Natural killer cell (primary cell): ENCODE results near the gene TMEM114. TPM values are rescaled to one million over a fixed set of nuclear protein-coding genes. Genes with fewer than 3 reads are reported as not detected.

Experiments
- ATAC-seq, 3 donors: fragments of 150-1000 bp in 2 of 3; fragments of 200-7000 bp in 1 of 3; cut with Tn5 transposase; 1 replicate in 1 of 3; 2 replicates in 2 of 3; pipeline ENCODE4 v1.10.0; 2021; ENCODE audit warnings: mild to moderate bottlenecking in 2 of 3, moderate library complexity in 2 of 3
- DNase-seq, 2 donors: peaks; one replicate each; pipeline versions ENCODE4 v3.0.0 to v3.0.0-alpha.2; 2013 to 2021; ENCODE audit warnings: mixed read lengths in 1 of 2
- H3K27ac ChIP-seq: one replicate; pipeline ENCODE4 v1.5.1; 2013; ENCODE audit warnings: mild to moderate bottlenecking, low read length
- H3K27me3 ChIP-seq: one replicate; pipeline ENCODE4 v1.6.1; 2013; ENCODE audit warnings: low read length; ENCODE audit not compliant: control insufficient read depth, insufficient read depth
- H3K36me3 ChIP-seq: one replicate; pipeline ENCODE4 v1.6.1; 2013; ENCODE audit warnings: low read length; ENCODE audit not compliant: control insufficient read depth, insufficient read depth
- H3K4me1 ChIP-seq: one replicate; pipeline ENCODE4 v1.6.1; 2013; ENCODE audit warnings: low read length; ENCODE audit not compliant: control insufficient read depth, insufficient read depth
- H3K4me3 ChIP-seq: one replicate; pipeline ENCODE4 v1.5.1; 2013; ENCODE audit warnings: low read length
- H3K9me3 ChIP-seq: one replicate; pipeline ENCODE4 v1.6.1; 2013; ENCODE audit warnings: low read length; ENCODE audit not compliant: control insufficient read depth, insufficient read depth
- H3K27ac Mint-ChIP-seq, 2 donors: one replicate each; pipeline ENCODE4 v1.8.0; 2022; ENCODE audit warnings: mild to moderate bottlenecking in 2 of 2, mixed read lengths in 2 of 2, moderate library complexity in 1 of 2
- H3K27me3 Mint-ChIP-seq, 2 donors: one replicate each; pipeline ENCODE4 v1.8.0; 2022; ENCODE audit warnings: low read depth in 2 of 2, mixed read lengths in 2 of 2
- H3K36me3 Mint-ChIP-seq: one replicate; pipeline ENCODE4 v1.8.0; 2022; ENCODE audit warnings: mixed read lengths
- H3K4me1 Mint-ChIP-seq, 2 donors: one replicate each; pipeline ENCODE4 v1.8.0; 2022; ENCODE audit warnings: mixed read lengths in 2 of 2
- H3K4me3 Mint-ChIP-seq: one replicate; pipeline ENCODE4 v1.8.0; 2022; ENCODE audit warnings: mild to moderate bottlenecking, moderate library complexity, mixed read lengths
- H3K9me3 Mint-ChIP-seq, 2 donors: one replicate each; pipeline ENCODE4 v1.8.0; 2022; ENCODE audit warnings: mixed read lengths in 2 of 2
- WGBS: methylation state at CpG from one replicate; pipeline ENCODE4 v1.1.7; 2013; ENCODE audit warnings: missing lambda C conversion rate; ENCODE audit not compliant: insufficient coverage; 5-methylcytosine and 5-hydroxymethylcytosine counted together
- intact Hi-C: fragments of 100-400 bp; cut with micrococcal nuclease; formaldehyde crosslinking; loops from one replicate; pipeline ENCODE4 v1.14.2; 2022
- total RNA-seq, 4 donors: library from RNA; stranded (reverse); fragments of 120-200 nt in 1 of 4; gene quantifications; one replicate each; pipeline versions ENCODE4 v1.2.3 to v1.2.4, GENCODE V29; 2013 to 2022
- TF ChIP-seq, protein P1 (sequence below): fragments of 200-600 bp; IDR thresholded peaks from one replicate; pipeline ENCODE4 v1.8.0; 2022; ENCODE audit warnings: antibody characterized with exemption

The TMEM114 gene
- total RNA-seq, 3 donors from 2014 or later (not counting 1 experiment from before 2014, with no cell fraction given) = not detected

DNA sequence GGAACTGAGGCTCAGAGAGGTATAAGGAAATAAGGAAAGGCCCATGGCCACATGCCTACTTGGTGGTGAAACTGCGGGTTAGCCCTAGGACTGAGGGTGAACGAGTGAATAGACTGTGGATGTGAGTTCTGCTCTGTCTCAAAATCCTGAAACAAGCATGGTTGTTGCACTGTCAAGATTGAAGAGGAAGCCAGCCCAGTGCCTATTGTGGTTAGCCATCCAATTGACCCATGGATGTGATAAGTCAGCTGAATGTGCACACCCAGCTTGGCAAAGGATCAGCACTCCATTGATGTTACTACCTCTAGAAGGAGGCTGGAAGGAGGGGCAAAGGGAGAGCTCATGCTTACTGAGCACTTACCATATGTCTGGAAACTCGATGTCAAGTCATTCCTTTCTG, 4.5 kb downstream of the TMEM114 start:
- no peaks in the 10 kb centered on the region for H3K9me3 ChIP-seq
- H3K4me1 ChIP-seq = no peaks in the 10 kb centered on the region
- TF ChIP-seq, protein P1, sequence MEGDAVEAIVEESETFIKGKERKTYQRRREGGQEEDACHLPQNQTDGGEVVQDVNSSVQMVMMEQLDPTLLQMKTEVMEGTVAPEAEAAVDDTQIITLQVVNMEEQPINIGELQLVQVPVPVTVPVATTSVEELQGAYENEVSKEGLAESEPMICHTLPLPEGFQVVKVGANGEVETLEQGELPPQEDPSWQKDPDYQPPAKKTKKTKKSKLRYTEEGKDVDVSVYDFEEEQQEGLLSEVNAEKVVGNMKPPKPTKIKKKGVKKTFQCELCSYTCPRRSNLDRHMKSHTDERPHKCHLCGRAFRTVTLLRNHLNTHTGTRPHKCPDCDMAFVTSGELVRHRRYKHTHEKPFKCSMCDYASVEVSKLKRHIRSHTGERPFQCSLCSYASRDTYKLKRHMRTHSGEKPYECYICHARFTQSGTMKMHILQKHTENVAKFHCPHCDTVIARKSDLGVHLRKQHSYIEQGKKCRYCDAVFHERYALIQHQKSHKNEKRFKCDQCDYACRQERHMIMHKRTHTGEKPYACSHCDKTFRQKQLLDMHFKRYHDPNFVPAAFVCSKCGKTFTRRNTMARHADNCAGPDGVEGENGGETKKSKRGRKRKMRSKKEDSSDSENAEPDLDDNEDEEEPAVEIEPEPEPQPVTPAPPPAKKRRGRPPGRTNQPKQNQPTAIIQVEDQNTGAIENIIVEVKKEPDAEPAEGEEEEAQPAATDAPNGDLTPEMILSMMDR = no peak
- H3K4me3 ChIP-seq = no peak overlapping the region
- H3K4me3 Mint-ChIP-seq = no peak overlapping the region
- no peaks in the 10 kb centered on the region for H3K9me3 Mint-ChIP-seq
- no peak overlapping the region for H3K27ac ChIP-seq
- no peak overlapping the region for H3K27ac Mint-ChIP-seq
- H3K4me1 Mint-ChIP-seq = peaks cover 0 to 5% of the 10 kb centered on the region in 2 donors
- no peaks in the 10 kb centered on the region for H3K36me3 Mint-ChIP-seq
- no peak for DNase-seq
- peaks cover 25 to 37% of the 10 kb centered on the region in 2 donors for H3K27me3 Mint-ChIP-seq
- 83% methylated on average over 3 of the region's 3 CpGs for WGBS
- intact Hi-C loops = no loop called here
- ATAC-seq = no peak
- H3K27me3 ChIP-seq = peaks cover 18% of the 10 kb centered on the region
- no peaks in the 10 kb centered on the region for H3K36me3 ChIP-seq

DNA sequence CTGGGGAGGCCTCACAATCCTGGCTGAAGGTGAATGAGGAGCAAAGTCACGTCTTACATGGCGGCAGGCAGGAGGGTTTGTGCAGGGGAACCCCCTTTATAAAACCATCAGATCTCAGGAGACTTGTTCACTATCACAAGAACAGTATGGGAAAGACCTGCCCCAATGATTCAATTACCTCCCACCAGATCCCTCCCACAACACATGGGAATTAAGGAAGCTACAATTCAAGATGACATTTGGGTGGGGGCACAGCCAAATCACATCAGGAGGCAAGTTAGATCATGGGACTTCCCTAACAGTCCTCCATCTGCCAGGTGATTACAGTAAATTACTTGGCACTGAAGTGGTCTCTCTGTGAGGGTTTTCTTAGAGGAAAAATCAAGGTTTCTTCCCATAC, 5.3 kb downstream of the TMEM114 start:
- intact Hi-C loops = no loop called here
- DNase-seq (no peak), ATAC-seq (no peak)
- peaks cover 0 to 5% of the 10 kb centered on the region in 2 donors for H3K4me1 Mint-ChIP-seq
- H3K27me3 Mint-ChIP-seq = peaks cover 22 to 37% of the 10 kb centered on the region in 2 donors
- Histone ChIP-seq H3K36me3 (no peaks in the 10 kb centered on the region), H3K27me3 (peaks cover 13% of the 10 kb centered on the region), H3K4me3 (no peak overlapping the region), H3K27ac (no peak overlapping the region), H3K9me3 (no peaks in the 10 kb centered on the region), H3K4me1 (no peaks in the 10 kb centered on the region)
- TF ChIP-seq, protein P1 = no peak
- 88% methylated on average over 2 of the region's 2 CpGs for WGBS
- no peaks in the 10 kb centered on the region for H3K36me3 Mint-ChIP-seq
- H3K4me3 Mint-ChIP-seq = no peak overlapping the region
- H3K9me3 Mint-ChIP-seq = no peaks in the 10 kb centered on the region
- H3K27ac Mint-ChIP-seq = no peak overlapping the region

DNA sequence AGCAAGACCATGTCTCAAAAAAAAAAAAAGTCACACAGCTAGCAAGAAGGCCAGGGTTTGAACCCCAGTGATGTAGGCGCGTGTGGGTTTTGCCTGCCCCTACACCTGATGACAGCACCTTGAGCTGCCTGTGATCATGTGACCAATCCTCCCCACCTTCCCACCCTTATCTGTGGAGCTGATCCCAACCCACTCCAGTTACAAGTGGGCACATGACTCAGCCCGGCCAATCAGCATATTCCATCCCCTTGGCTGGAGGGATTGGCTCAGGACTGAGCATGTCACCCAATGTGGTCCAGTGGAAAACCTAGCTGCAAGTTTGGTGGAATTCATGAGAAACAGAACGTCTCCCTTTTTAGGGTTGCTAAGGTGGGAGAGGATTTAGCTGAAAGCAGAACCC, 6.6 kb downstream of the TMEM114 start:
- Mint-ChIP-seq H3K36me3 (no peaks in the 10 kb centered on the region), H3K4me1 (peaks cover 0 to 5% of the 10 kb centered on the region in 2 donors), H3K27ac (no peak overlapping the region), H3K4me3 (no peak overlapping the region), H3K27me3 (peaks cover 18 to 34% of the 10 kb centered on the region in 2 donors), H3K9me3 (no peaks in the 10 kb centered on the region)
- Histone ChIP-seq H3K4me3 (no peak overlapping the region), H3K27me3 (peaks cover 2% of the 10 kb centered on the region), H3K27ac (no peak overlapping the region), H3K36me3 (no peaks in the 10 kb centered on the region), H3K9me3 (no peaks in the 10 kb centered on the region), H3K4me1 (no peaks in the 10 kb centered on the region)
- 78% methylated on average over 4 of the region's 4 CpGs for WGBS
- TF ChIP-seq, protein P1 = no peak
- intact Hi-C loops = no loop called here
- DNase-seq = no peak
- ATAC-seq = no peak

DNA sequence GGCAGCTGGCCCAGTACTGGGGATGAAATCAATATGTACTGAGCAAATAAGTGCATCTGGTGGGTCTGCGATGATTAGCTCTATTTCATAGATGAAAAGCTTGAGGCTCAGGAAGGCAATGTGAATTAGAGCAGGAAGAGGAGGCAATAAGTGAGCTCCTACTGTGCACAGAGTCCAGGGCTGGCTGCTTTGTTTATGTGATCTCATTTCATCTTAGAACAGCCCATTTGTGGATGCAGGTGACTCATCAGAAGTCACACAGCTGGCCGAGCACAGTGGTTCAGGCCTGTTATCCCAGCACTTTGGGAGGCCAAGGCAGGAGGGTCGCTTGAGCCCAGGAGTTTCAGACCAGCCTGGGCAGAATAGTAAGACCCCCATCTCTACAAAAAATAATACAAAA, 7.1 kb downstream of the TMEM114 start:
- TF ChIP-seq, protein P1 = no peak
- 83% methylated on average over 2 of the region's 3 CpGs for WGBS
- intact Hi-C loops = no loop called here
- DNase-seq = no peak
- peaks cover 13 to 28% of the 10 kb centered on the region in 2 donors for H3K27me3 Mint-ChIP-seq
- no peaks in the 10 kb centered on the region for H3K36me3 ChIP-seq
- H3K9me3 ChIP-seq = no peaks in the 10 kb centered on the region
- no peaks in the 10 kb centered on the region for H3K4me1 ChIP-seq
- H3K9me3 Mint-ChIP-seq = no peaks in the 10 kb centered on the region
- H3K4me3 ChIP-seq = no peak overlapping the region
- no peak overlapping the region for H3K27ac ChIP-seq
- no peaks in the 10 kb centered on the region for H3K27me3 ChIP-seq
- H3K36me3 Mint-ChIP-seq = no peaks in the 10 kb centered on the region
- no peak overlapping the region for H3K4me3 Mint-ChIP-seq
- H3K4me1 Mint-ChIP-seq = peaks cover 0 to 5% of the 10 kb centered on the region in 2 donors
- H3K27ac Mint-ChIP-seq = no peak overlapping the region
- no peak for ATAC-seq
